Prostate gland (tissue), 2 donors: ENCODE data around the gene RNF157.

Experiments used
- CTCF ChIP-seq, 4 experiments: fragments of 200-600 bp in 2 of 4; fragments of 450-650 bp in 2 of 4; sonication (generic) in 2 of 4; IDR thresholded peaks; 1 replicate in 3 of 4; 2 replicates in 1 of 4; pipeline ENCODE4 v1.5.1; 2016 to 2019; ENCODE audit warnings: antibody characterized with exemption in 4 of 4, mild to moderate bottlenecking in 2 of 4, moderate library complexity in 2 of 4
- POLR2A ChIP-seq: fragments of 450-650 bp; IDR thresholded peaks from one replicate; pipeline ENCODE4 v1.6.1; 2016; ENCODE audit warnings: antibody characterized with exemption, mild to moderate bottlenecking

DNA sequence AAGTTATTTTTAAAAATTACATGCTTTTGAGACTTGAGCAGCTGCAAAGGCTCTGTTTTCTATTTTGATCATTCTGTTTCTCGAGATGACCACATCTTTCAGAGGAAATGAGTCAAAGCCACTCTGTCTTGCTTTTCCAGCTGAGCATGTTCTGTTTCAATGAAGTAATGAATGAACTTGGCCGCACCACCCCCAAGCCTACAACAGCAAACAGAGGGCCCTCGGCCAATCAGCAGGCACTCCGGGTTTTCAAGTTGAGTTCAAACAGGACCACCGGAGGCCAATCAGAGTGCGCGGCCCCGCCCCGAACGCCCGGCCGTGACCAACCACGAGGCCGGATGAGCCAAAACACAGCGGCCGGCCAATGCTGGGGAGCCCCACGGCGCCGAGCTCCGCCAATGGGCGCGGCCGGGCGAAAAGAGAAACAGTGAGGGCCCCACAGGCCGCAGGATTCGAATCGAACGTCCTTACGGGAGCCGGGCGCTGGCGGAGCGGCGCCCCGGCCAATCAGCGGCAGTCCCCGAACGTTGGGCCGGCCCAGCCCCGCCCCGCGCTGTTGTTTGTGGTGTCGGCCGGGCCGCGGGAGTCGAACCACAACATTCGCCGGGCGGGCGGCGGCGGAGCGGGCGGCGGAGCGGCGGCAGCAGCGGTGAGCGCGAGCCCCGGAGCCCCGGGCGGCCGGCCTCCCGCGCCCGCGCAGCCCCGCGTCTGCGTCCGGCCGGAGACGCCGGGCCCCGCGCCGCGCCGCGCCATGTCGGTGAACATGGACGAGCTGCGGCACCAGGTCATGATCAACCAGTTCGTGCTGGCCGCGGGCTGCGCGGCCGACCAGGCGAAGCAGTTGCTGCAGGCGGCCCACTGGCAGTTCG, 24.7 kb upstream of the RNF157 start, which contains the start of gene UBALD2:
- TF ChIP-seq CTCF (IDR thresholded peaks at IDR 0.05) (peak in 1 of 4 experiments; percentile 24), POLR2A (peak; percentile 95)
